SH-SY5Y (cell line): ENCODE data around the gene ATPAF2.

Experiments used
- GATA2 ChIP-seq: IDR thresholded peaks from 2 replicates; pipeline ENCODE4 v1.6.1; 2011; ENCODE audit warnings: mild to moderate bottlenecking, low read depth, low read length
- GATA3 ChIP-seq: IDR thresholded peaks from 2 replicates; pipeline ENCODE4 v1.6.1; 2011; ENCODE audit warnings: low read depth, mild to moderate bottlenecking, low read length, moderate library complexity

DNA sequence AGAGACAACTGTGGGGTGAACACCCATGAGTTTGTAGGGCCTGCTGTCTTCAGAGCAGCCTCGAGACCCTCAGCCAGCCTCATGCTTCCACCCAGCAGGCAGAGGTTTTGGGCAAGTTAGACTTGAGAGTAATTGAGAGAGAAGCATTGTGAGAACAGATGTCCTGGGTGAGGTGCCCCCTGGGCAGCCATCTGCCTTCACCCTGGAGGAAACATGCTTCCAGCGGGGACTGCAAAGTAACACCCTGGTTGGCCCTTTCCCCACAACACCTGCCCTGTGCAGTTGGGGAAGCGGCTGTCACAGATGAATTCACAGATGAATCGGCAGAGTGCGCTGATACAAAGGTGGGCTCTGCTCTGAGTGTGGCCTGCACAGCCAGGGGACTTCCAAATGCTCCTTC, 23.4 kb downstream of the ATPAF2 start:
- TF ChIP-seq GATA2, result no peak
- TF ChIP-seq GATA3, result no peak
